Glomerular endothelial cell (primary cell): Measurements from ENCODE around the gene ELMO2. TPM values are rescaled to one million over a fixed set of nuclear protein-coding genes. Genes with fewer than 3 reads are reported as not detected.

Experiments
- total RNA-seq: library from RNA; depleted of rRNA; stranded (reverse); fragments of >200 nt; gene quantifications from 2 replicates; pipeline ENCODE4 v1.2.3, GENCODE V29; 2015

The ELMO2 gene
- total RNA-seq, 1 donor from 2014 or later, result 38.8 TPM

Other genes with a start within 250 kb of the ELMO2 start
- 0.06 TPM in 1 of 2 replicates, not detected in the other for gene CDH22, start 98.1 kb downstream of the ELMO2 start, total RNA-seq
- 0.73 and 1.1 TPM in 2 replicates for gene ZNF334, start 106.9 kb upstream of the ELMO2 start, total RNA-seq
- not detected in 2 replicates for gene OCSTAMP, start 144.0 kb upstream of the ELMO2 start, total RNA-seq
- 0.10 and 0.47 TPM in 2 replicates for gene SLC13A3, start 244.8 kb upstream of the ELMO2 start, total RNA-seq